GM18502 (cell line): ENCODE data around the gene FBXW7.
"Not testable (repeated sequence)": the region's sequence is repeated elsewhere in the genome, so short reads cannot be mapped to it uniquely, and the experiment has no call there.

Source experiments
- ATAC-seq: cut with Tn5 transposase; IDR thresholded peaks from one replicate; pipeline ENCODE4 v1.9.1; 2021; ENCODE audit warnings: mild to moderate bottlenecking; ENCODE audit not compliant: unreplicated experiment, poor library complexity

Gene FBXW7

DNA sequence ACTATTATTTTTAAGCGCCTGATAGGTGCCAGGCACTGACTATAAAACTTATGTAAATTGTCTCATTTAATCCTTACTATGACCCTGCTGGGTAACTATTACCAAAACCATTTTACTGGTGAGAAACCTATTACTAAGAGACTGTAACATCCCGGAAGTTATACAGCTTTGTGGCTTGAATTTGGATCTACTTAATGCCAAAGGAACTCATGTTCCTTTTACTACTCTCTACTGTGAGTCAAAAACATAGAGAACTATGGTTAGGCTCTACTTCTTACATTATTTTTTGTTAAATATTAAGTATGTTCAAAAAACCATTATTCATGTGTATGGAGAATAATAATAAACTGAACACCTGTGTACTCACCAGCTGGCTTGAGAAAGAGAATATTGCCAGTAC lies 14.8 kb upstream of the FBXW7 start:
- ATAC-seq: not testable (repeated sequence)

DNA sequence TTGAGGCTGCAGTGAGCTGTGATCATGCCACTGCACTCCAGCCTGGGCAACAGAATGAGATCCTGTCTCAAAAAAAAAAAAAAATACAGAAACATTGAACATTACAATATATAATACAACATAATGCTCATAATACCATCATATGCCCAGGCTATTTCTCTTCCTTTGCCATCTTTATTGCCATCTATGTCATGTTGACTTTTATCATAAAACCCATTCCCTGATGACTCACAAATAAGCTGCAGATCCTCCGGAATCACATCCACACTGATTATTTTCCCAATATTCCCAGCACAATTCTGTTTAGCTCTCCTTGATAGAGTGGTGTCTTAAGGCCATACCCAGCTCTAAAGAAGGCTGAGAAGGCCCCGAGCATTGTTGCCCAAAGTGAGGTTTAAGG lies 9.2 kb upstream of the FBXW7 start:
- ATAC-seq: no peak

DNA sequence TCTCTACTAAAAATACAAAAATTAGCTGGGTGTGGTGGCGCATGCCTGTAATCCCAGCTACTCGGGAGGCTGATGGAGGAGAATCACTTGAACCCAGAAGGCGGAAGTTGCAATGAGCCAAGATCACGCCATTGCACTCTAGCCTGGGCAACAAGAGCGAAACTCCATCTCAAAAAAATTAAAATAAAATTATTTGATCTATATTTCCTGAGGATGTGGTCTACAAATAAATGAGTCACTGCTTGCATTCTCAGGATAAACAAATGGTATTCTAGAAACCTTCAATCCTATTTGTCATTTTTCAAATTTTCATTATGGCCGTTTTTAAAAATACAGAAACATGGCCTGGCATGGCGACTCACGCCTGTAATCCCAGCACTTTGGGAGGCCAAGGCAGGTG lies 8.6 kb upstream of the FBXW7 start:
- ATAC-seq: not testable (repeated sequence)

- no peak for ATAC-seq
These were observed 5.0 kb upstream of the FBXW7 start for GRCh38 chr4:152540941-152541340.

GRCh38 chr4:152540293-152540674 lies 4.4 kb upstream of the FBXW7 start:
- peak; percentile 29 for ATAC-seq

- ATAC-seq: no peak
These were observed 3.8 kb upstream of the FBXW7 start for GRCh38 chr4:152539556-152540292.

DNA sequence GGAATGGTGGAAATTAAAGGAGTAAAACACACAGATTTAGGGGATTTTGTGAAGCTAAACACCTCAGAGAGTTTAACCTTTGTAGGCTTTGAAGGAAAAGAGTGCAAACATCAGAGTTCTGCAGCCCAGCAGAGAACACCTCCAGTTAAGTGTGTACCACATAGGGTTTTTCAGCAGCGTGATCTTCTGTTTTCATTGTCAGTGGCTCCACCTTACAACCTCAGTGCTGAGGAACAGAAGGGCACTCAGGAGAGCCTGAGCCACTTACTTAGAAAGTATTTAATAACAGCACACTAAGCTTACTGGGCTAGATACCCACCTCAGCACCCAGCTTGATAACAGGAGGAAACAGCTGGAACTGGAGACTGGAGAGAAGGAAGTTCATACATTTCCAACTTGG lies 2.0 kb upstream of the FBXW7 start:
- no peak for ATAC-seq

- peak; percentile 37 for ATAC-seq
These were observed 772 bp upstream of the FBXW7 start for GRCh38 chr4:152536545-152537182.

DNA sequence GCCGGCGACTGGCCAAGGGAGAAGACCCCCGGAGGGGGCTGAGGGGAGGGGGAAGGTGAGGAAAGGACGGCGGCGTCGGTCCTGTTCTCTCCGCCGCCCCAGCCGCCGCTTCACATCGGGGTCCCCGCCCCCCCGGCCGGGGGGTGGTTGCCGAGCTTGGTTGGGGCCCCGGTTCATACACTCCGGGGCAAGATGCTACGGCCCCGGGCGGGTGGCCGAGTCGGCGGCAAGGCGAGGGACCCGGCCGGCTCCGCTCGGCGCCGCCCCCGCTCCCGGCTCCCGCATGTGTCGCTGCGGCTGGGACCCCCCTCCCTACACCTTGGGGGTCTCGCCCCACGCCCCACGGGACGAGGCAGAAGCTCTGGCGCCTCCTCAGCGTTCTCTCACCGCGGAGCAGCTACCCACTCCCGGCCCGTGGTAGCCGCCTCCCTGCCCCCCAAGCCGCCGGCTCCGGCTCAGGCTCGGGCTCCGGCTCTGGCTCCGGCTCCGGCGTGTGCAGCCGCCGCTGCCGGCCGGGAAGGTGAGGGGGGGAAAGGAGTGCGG lies 461 bp downstream of the FBXW7 start:
- ATAC-seq: peak; percentile 5

- ATAC-seq: no peak
These were observed 1.1 kb downstream of the FBXW7 start for GRCh38 chr4:152534541-152535359.

DNA sequence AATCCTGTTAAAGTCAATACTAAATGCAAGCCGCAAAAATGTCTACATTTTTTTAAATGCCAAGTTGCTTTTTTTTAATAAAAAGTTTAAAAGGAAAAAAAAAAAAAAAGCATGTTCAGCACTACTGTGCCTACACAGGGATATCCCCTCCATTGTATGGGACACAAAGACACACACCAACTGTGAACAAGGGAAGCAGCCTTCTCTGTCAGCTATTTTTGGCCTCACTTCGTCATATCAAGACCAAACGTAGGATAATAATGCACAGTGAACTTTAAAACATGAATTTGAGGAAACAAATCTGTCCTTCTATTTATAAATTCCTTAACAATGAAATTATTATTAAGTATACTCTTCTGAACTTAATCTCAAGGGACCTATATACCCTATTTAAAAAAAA lies 4.4 kb downstream of the FBXW7 start:
- no peak for ATAC-seq

DNA sequence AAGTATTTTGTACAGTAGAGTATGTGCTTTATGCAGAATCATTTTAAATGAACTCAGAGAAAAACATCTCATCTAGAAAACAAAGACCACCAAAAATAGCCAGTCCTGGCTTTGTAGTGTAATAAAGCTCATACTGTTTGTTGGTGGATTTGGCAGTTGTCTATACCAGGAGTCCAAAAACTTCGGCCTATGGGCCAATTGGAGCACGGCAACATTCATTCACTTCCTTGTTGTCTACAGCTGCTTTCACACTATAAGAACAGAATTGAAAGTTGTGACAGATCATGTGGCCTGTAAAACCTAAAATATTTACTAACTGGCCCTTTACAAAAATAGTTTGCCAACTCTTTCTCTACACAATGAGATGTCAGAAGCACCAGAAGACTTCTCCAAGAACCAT lies 5.3 kb downstream of the FBXW7 start:
- ATAC-seq: no peak

DNA sequence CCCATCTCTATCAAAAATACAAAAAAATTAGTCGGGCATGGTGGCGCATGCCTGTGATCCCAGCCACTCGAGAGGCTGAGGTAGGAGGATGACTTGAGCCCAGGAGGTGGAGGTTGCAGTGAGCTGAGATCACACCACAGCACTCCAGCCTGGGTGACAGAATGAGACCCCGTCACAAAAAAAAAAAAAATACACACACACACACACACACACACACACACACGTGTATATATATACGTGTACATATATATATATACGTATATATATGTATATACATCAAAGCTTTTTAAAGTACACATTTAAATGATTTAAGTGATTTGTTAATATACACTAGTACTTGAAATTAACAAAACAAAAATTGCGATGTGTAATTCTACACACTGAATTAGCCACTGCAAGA lies 6.0 kb downstream of the FBXW7 start:
- ATAC-seq: no peak

GRCh38 chr4:152528060-152528459 lies 7.8 kb downstream of the FBXW7 start:
- ATAC-seq: no peak

DNA sequence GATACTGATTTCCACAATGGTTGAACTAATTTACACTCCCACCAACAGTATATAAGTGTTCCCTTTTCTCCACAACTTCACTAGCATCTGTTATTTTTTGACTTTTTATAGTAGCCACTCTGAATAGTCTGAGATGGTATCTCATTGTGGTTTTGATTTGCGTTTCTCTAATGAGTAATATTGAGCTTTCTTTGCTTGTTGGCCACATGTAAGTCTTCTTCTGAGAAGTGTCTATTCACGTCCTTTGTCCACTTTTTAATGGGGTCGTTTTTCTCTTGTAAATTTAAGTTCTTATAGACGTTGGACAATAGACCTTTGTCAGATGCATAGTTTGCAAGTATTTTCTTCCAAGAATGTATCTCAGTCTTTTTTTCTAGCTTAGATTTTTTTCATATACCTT lies 10.0 kb downstream of the FBXW7 start:
- peak; percentile 75 for ATAC-seq

DNA sequence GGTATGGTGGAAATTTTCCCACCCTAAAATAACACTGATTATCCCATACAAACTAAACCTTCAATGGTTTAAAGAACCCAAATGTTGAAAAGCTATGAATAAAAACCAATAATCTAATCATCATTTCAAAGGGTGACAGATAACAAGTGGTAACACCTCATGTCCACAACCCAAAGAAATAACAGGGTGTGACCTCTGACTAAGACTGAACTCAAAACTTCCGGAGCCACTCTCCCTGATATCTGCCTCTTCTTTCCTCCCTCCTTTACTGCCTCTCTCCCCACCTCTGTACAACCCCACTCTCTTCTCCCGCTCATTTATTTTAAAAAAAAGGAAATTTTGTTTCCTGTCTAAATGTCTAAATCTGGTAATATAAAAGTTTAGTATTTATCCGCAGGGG lies 11.5 kb downstream of the FBXW7 start:
- no peak for ATAC-seq

GRCh38 chr4:152523731-152524130 lies 12.2 kb downstream of the FBXW7 start:
- ATAC-seq: no peak

DNA sequence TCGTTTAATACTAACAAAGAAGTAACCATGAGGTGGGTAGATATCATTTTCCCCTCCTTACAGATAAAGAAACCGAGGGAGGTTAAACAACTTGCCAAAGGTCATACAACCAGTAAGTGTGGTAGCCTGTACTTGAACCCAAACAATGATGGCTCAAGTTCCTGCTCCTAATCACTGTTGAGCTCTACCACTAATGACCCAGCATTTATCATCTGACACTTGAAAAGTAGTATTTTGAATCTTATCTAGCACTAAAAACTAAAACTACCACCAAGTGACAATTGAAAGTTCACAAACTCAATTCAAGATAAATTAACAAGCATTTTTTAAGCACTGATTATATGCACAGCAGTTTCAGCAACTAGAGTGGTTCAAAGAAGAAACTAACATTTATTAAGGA lies 13.1 kb downstream of the FBXW7 start:
- no peak for ATAC-seq

GRCh38 chr4:152522245-152522644 lies 13.6 kb downstream of the FBXW7 start:
- no peak for ATAC-seq

DNA sequence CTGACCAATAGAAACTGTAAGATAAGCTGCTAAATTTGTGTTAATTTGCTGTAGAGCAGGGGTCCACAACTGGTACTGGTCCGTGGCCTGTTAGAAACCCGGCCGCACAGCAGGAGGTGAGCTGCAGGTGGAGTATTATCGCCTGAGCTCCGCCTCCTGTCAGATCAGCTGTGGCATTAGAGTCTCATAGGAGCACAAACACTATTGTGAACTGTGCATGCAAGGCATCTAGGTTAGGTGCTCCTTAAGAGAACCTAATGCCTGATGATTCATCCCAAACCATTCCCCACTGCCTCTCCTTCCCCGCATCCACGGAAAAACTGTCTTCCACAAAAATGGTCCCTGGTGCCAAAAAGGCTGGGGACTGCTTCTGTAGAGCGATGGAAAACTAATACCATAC lies 19.7 kb downstream of the FBXW7 start:
- no peak for ATAC-seq

DNA sequence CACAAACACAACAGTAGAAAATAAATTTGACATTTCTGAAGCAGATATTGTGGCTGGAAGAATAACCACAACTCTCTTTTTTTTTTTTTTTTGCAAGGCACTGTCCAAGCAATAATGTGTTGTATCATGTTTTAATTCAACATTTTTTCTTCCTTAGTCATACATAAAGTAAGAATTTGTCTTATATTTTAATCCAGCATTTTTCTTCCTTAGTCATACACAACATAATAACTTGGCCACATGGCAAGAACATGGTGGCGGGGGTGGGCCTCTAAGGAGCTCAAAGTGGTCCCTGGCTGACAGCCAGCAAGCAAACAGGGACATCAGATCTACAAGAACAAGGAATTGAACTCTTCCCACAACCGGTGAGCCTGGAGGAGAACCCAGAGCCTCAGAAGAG lies 20.2 kb downstream of the FBXW7 start:
- no peak for ATAC-seq
